ENCODE results near the gene AQP12A. TPM values are rescaled to one million over a fixed set of nuclear protein-coding genes. Genes with fewer than 3 reads are reported as not detected.

The AQP12A gene
- total RNA-seq, 1 experiment from 2014 or later: not detected

DNA sequence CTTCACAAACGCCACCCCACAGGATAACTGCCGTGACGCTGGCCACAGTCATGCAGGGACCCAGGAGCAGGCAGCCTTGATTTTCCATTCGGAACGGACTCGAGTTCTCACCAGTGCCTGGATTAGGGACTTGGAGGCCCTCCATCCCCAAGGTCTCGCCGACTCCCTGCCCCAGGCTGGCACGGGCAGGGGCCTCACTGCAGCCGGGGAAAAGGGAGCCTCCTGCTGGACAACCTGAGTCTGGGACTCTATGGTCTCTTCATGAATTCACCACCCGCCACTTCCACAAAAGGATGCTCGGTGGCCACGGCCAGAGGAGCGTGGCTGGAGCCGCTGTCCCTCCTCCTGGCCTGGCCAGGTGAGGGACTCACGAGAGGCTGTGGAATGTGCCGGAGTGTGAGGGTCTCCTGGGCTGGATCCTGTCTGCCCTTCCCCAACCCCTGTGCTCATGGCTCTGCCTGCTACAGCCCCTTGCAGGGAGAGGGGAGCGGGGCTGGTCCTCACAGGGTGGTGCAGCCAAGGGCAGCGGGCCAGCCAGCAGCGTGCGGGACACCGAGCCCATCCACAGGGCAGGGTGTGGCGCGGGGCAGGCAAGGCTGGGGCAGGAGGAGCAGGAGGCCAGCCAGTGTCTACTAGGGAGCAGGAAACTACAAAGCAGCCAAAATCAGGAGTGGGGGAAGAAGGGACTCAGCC is 42.3 kb downstream of the AQP12A start:
- RAD21 ChIA-PET (ENCODE audit: low non-redundant PET in 1 of 2, low total read pairs in 2 of 2, uncharacterized antibody in 2 of 2, unreplicated experiment in 2 of 2): no interaction called here
- intact Hi-C loops (cut with micrococcal nuclease): no loop called here

DNA sequence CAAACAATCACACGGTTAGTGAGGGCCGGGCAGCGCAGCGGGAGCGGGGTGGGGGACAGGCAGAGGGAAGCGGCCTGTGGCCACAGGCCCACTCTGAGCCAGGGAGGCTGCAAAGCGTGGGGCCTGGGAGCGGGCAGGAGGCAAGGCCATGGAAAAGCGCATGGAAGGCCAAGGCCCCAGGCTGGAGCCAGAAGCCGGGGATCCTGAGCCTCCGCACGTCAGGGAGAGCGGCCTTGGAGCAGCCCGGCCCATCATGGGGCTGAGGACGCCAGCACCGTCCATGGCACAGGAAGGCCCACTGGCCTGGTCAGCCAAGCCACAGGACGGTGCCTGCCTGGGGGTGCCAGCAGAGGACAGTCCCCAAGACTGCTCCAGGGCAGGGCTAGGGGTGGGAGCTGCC is 43.1 kb downstream of the AQP12A start:
- no peak overlapping the region for H3K4me3 ChIP-seq (replicated peaks in 1 of 2; ENCODE audit: low read depth in 1 of 2, low read length in 2 of 2)

More for the DNA sequence above, 42.3 kb downstream of the AQP12A start:
- Histone ChIP-seq H3K9me2 (ENCODE audit: insufficient read depth) (no peaks in the 10 kb centered on the region), H3K4me2 (ENCODE audit: low read length) (no peak overlapping the region), H3K79me2 (ENCODE audit: insufficient read depth, low read length) (no peaks in the 10 kb centered on the region), H3K27me3 (ENCODE audit: insufficient read depth, low read length) (no peaks in the 10 kb centered on the region), H3K36me3 (ENCODE audit: control insufficient read depth in 1 of 2, insufficient read depth in 2 of 2, low read length in 2 of 2) (no peaks in the 10 kb centered on the region), H3K9me3 (ENCODE audit: control insufficient read depth in 1 of 2, insufficient read depth in 1 of 2, low read depth in 1 of 2, low read length in 2 of 2) (no peaks in the 10 kb centered on the region), H3K9ac (ENCODE audit: low read length) (no peak overlapping the region), H4K20me1 (ENCODE audit: insufficient read depth) (no peaks in the 10 kb centered on the region), H3K4me3 (replicated peaks in 1 of 2; ENCODE audit: low read depth in 1 of 2, low read length in 2 of 2) (no peak overlapping the region), H2AFZ (ENCODE audit: low read depth, low read length, poor library complexity, severe bottlenecking) (no peak overlapping the region), H3K27ac (ENCODE audit: low read depth, low read length) (no peak overlapping the region), H3K4me1 (ENCODE audit: control insufficient read depth in 1 of 2, insufficient read depth in 2 of 2, low read length in 2 of 2) (peaks cover 0 to 26% of the 10 kb centered on the region in 2 experiments; a peak in 2 of 4 replicates)
- TF ChIP-seq, protein P1, sequence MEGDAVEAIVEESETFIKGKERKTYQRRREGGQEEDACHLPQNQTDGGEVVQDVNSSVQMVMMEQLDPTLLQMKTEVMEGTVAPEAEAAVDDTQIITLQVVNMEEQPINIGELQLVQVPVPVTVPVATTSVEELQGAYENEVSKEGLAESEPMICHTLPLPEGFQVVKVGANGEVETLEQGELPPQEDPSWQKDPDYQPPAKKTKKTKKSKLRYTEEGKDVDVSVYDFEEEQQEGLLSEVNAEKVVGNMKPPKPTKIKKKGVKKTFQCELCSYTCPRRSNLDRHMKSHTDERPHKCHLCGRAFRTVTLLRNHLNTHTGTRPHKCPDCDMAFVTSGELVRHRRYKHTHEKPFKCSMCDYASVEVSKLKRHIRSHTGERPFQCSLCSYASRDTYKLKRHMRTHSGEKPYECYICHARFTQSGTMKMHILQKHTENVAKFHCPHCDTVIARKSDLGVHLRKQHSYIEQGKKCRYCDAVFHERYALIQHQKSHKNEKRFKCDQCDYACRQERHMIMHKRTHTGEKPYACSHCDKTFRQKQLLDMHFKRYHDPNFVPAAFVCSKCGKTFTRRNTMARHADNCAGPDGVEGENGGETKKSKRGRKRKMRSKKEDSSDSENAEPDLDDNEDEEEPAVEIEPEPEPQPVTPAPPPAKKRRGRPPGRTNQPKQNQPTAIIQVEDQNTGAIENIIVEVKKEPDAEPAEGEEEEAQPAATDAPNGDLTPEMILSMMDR (IDR thresholded peaks at IDR 0.05 in 2 of 3, conservative IDR thresholded peaks at IDR 0.05 in 1 of 3; ENCODE audit: borderline replicate concordance in 1 of 3, insufficient read depth in 1 of 3, low read depth in 2 of 3, low read length in 2 of 3): peak in 2 of 3 experiments; percentile 37 to 48; a peak in 5 of 6 replicates
- TF ChIP-seq RAD21 (IDR thresholded peaks at IDR 0.05; ENCODE audit: low read depth): no peak
- ATAC-seq (peak; percentile 62), DNase-seq (ENCODE audit: low read depth, low spot score) (no peak)
- ChIA-PET CTCF (no interaction called here), POLR2A (no interaction called here)
- BruUV-seq (replicated peaks): no TSS peak

More for the DNA sequence above, 43.1 kb downstream of the AQP12A start:
- no peak for TF ChIP-seq POLR2AphosphoS5 (IDR thresholded peaks at IDR 0.05; ENCODE audit: low read depth, low read length)
- TF ChIP-seq, protein P1 (IDR thresholded peaks at IDR 0.05 in 2 of 3, conservative IDR thresholded peaks at IDR 0.05 in 1 of 3; ENCODE audit: borderline replicate concordance in 1 of 3, insufficient read depth in 1 of 3, low read depth in 2 of 3, low read length in 2 of 3): no peak
- no peak for TF ChIP-seq FOSL1 (IDR thresholded peaks at IDR 0.05; ENCODE audit: low read depth)
- TF ChIP-seq CBX3 (IDR thresholded peaks at IDR 0.05; ENCODE audit: low read depth): no peak
- TF ChIP-seq ZNF274 (IDR thresholded peaks at IDR 0.05; ENCODE audit: low read depth, low read length): no peak
- no peak for TF ChIP-seq SP1 (IDR thresholded peaks at IDR 0.05; ENCODE audit: low read depth)
- H3K4me2 ChIP-seq (ENCODE audit: low read length): no peak overlapping the region
- H3K36me3 ChIP-seq (ENCODE audit: control insufficient read depth in 1 of 2, insufficient read depth in 2 of 2, low read length in 2 of 2): no peaks in the 10 kb centered on the region
- no peaks in the 10 kb centered on the region for H3K79me2 ChIP-seq (ENCODE audit: insufficient read depth, low read length)
- H3K9me3 ChIP-seq (ENCODE audit: control insufficient read depth in 1 of 2, insufficient read depth in 1 of 2, low read depth in 1 of 2, low read length in 2 of 2): no peaks in the 10 kb centered on the region
- H2AFZ ChIP-seq (ENCODE audit: low read depth, low read length, poor library complexity, severe bottlenecking): no peak overlapping the region
- CTCF ChIA-PET: no interaction called here
- DNase-seq (ENCODE audit: low read depth, low spot score): no peak
- H4K20me1 ChIP-seq (ENCODE audit: insufficient read depth): no peaks in the 10 kb centered on the region
- RAD21 ChIA-PET (ENCODE audit: low non-redundant PET in 1 of 2, low total read pairs in 2 of 2, uncharacterized antibody in 2 of 2, unreplicated experiment in 2 of 2): no interaction called here
- no TSS peak for BruUV-seq (replicated peaks)
- H3K9ac ChIP-seq (ENCODE audit: low read length): no peak overlapping the region
- no peaks in the 10 kb centered on the region for H3K9me2 ChIP-seq (ENCODE audit: insufficient read depth)
- POLR2A ChIA-PET: no interaction called here
- H3K4me1 ChIP-seq (ENCODE audit: control insufficient read depth in 1 of 2, insufficient read depth in 2 of 2, low read length in 2 of 2): peaks cover 8 to 34% of the 10 kb centered on the region in 2 experiments
- ATAC-seq: no peak
- H3K27me3 ChIP-seq (ENCODE audit: insufficient read depth, low read length): no peaks in the 10 kb centered on the region
- intact Hi-C loops (cut with micrococcal nuclease): no loop called here
- H3K27ac ChIP-seq (ENCODE audit: low read depth, low read length): no peak overlapping the region

All from HCT116 (cell line).